Mucosa of rectum (tissue), 2 donors: ENCODE data around the gene FAM161B.
"Not testable (repeated sequence)": the region's sequence is repeated elsewhere in the genome, so short reads cannot be mapped to it uniquely, and the experiment has no call there.

Experiments used
- H3K27ac ChIP-seq, 2 donors: one replicate each; pipeline ENCODE4 v1.7.0; 2013; ENCODE audit warnings: inconsistent platforms in 2 of 2, low read depth in 2 of 2, low read length in 2 of 2
- H3K27me3 ChIP-seq, 2 donors: one replicate each; pipeline ENCODE4 v1.7.0; 2013; ENCODE audit warnings: low read length in 2 of 2; ENCODE audit not compliant: control insufficient read depth in 2 of 2, insufficient read depth in 2 of 2
- H3K36me3 ChIP-seq, 2 donors: one replicate each; pipeline ENCODE4 v1.7.0; 2013; ENCODE audit warnings: low read length in 2 of 2; ENCODE audit not compliant: control insufficient read depth in 2 of 2, insufficient read depth in 2 of 2
- H3K4me1 ChIP-seq, 2 donors: one replicate each; pipeline ENCODE4 v1.7.0; 2013; ENCODE audit warnings: low read length in 2 of 2, mild to moderate bottlenecking in 1 of 2; ENCODE audit not compliant: control insufficient read depth in 2 of 2, insufficient read depth in 2 of 2
- H3K4me3 ChIP-seq, 2 donors: one replicate each; pipeline ENCODE4 v1.7.0; 2013; ENCODE audit warnings: low read length in 2 of 2
- H3K9ac ChIP-seq, 2 donors: one replicate each; pipeline ENCODE4 v1.7.0; 2013; ENCODE audit warnings: low read length in 2 of 2, low read depth in 1 of 2, mild to moderate bottlenecking in 1 of 2
- H3K9me3 ChIP-seq, 2 donors: one replicate each; pipeline ENCODE4 v1.7.0; 2013; ENCODE audit warnings: low read length in 2 of 2; ENCODE audit not compliant: control insufficient read depth in 2 of 2
- donor health status: healthy.
- donor health status: Normal muscosa, but diverticular disease.

The FAM161B gene

GRCh38 chr14:73913256-73913655, 36.6 kb downstream of the FAM161B start:
- H3K9ac ChIP-seq, result no peak overlapping the region
- no peaks in the 10 kb centered on the region for H3K27me3 ChIP-seq
- H3K4me3 ChIP-seq, result no peak overlapping the region
- no peak overlapping the region for H3K27ac ChIP-seq
- no peaks in the 10 kb centered on the region for H3K9me3 ChIP-seq
- H3K4me1 ChIP-seq, result no peaks in the 10 kb centered on the region
- peaks cover 34 to 59% of the 10 kb centered on the region in 2 donors for H3K36me3 ChIP-seq

DNA sequence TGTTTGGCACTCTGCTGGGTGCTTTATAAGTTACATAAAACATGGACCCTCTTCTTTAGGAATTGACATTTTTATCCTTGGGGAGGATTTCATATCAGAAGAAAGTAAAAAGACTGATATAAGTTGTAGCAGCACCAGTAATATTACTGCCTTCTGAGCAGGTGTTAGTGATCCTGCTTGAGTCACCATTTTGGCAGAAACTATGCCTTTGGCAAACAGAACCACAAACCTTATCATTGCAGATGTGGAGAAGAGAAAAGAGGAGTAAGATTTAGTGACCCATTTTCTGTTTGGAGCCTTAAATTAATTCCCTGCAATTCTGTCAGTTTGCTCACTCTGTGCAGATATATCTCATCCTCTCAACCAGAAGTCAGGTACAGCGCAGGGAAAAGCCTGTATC, 40.2 kb downstream of the FAM161B start:
- Histone ChIP-seq H3K36me3 (peaks cover 48 to 77% of the 10 kb centered on the region in 2 donors), H3K4me3 (no peak overlapping the region), H3K27me3 (no peaks in the 10 kb centered on the region), H3K4me1 (no peaks in the 10 kb centered on the region), H3K27ac (no peak overlapping the region), H3K9ac (no peak overlapping the region), H3K9me3 (no peaks in the 10 kb centered on the region)

GRCh38 chr14:73903028-73903427, 46.9 kb downstream of the FAM161B start:
- no peaks in the 10 kb centered on the region for H3K9me3 ChIP-seq
- peaks cover 48 to 60% of the 10 kb centered on the region in 2 donors for H3K36me3 ChIP-seq
- no peak overlapping the region for H3K9ac ChIP-seq
- H3K4me3 ChIP-seq, result no peak overlapping the region
- no peaks in the 10 kb centered on the region for H3K27me3 ChIP-seq
- no peak overlapping the region for H3K27ac ChIP-seq
- no peaks in the 10 kb centered on the region for H3K4me1 ChIP-seq

- H3K9me3 ChIP-seq, result no peaks in the 10 kb centered on the region
Observed at GRCh38 chr14:73896521-73896920, 53.4 kb downstream of the FAM161B start.

GRCh38 chr14:73895939-73896338, 54.0 kb downstream of the FAM161B start:
- no peaks in the 10 kb centered on the region for H3K9me3 ChIP-seq
- H3K36me3 ChIP-seq, result peaks cover 62 to 64% of the 10 kb centered on the region in 2 donors
- no peak overlapping the region for H3K9ac ChIP-seq
- no peaks in the 10 kb centered on the region for H3K4me1 ChIP-seq
- H3K4me3 ChIP-seq, result no peak overlapping the region
- H3K27ac ChIP-seq, result no peak overlapping the region
- H3K27me3 ChIP-seq, result no peaks in the 10 kb centered on the region

More at GRCh38 chr14:73896521-73896920, 53.4 kb downstream of the FAM161B start:
- H3K4me3 ChIP-seq, result no peak overlapping the region
- H3K9ac ChIP-seq, result no peak overlapping the region
- H3K4me1 ChIP-seq, result no peaks in the 10 kb centered on the region
- H3K27ac ChIP-seq, result no peak overlapping the region
- H3K36me3 ChIP-seq, result peaks cover 62 to 64% of the 10 kb centered on the region in 2 donors
- no peaks in the 10 kb centered on the region for H3K27me3 ChIP-seq

DNA sequence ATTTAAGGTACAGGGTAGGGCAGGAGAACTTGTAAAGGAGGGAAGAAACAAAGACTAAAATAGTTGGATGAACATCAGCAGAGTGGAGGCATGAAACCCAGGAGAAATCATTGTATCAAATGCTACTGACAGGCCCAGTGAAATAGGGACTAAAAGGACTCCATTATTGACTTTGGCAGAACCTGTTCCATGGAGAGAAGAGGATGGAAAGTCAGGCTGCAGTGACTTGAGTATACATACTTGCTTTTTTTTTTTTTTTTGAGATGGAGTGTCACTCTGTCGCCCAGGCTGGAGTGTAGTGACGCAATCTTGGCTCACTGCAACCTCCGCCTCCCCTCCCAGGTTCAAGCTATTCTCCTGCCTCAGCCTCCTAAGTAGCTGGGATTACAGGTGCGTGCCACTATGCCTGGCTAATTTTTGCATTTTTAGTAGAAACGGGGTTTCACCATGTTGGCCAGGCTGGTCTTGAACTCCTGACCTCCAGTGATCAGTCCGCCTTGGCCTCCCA, 55.7 kb downstream of the FAM161B start:
- H3K9me3 ChIP-seq, H3K27me3 ChIP-seq, H3K4me3 ChIP-seq, H3K4me1 ChIP-seq, H3K9ac ChIP-seq, H3K27ac ChIP-seq: not testable (repeated sequence)
- peaks cover 51 to 59% of the 10 kb centered on the region in 2 donors for H3K36me3 ChIP-seq

DNA sequence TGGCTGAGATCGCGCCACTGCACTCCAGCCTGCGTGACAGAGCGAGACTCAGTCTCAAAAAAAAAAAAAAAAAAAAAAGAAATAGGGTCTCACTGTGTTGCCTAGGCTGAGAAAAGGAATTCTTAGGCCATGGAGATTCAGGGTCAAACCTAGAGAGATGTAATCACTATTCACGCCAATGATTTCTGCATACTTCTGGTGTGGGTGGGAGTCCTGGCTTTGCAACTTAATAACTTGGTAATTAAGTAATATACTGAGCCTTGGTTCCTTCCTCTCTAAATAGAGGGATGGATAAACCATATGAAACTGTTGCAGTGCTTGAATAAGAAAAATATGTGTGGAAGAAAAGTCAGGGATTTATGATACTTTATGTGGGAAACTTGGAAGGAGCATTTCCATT, 60.5 kb downstream of the FAM161B start:
- H3K27ac ChIP-seq, result no peak overlapping the region
- H3K36me3 ChIP-seq, result peaks cover 18 to 19% of the 10 kb centered on the region in 2 donors
- H3K4me1 ChIP-seq, result peaks cover 14 to 19% of the 10 kb centered on the region in 2 donors
- no peak overlapping the region for H3K4me3 ChIP-seq
- no peak overlapping the region for H3K9ac ChIP-seq
- H3K9me3 ChIP-seq, result no peaks in the 10 kb centered on the region
- H3K27me3 ChIP-seq, result no peaks in the 10 kb centered on the region

DNA sequence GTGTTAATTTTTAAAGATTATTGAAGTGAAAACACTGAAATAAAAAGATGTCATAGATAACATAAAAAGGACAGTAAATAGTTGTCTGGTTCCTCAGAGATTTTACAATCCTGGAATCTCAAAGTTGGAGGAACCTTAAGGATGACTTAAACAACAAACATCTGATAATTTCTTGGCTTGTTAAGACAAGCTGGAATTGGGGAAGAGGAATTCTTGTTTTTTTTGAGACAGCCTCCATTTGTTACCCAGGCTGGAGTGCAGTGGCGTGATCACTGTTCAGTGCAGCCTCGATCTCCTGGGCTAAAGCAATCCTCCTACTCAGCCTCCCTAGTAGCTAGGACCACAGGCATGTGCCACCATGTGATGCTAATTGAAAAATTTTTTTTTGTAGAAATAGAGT, 60.9 kb downstream of the FAM161B start:
- Histone ChIP-seq H3K4me3 (no peak overlapping the region), H3K9ac (no peak overlapping the region), H3K27me3 (no peaks in the 10 kb centered on the region), H3K4me1 (peaks cover 14 to 19% of the 10 kb centered on the region in 2 donors), H3K36me3 (peaks cover 14 to 15% of the 10 kb centered on the region in 2 donors), H3K9me3 (no peaks in the 10 kb centered on the region), H3K27ac (no peak overlapping the region)

DNA sequence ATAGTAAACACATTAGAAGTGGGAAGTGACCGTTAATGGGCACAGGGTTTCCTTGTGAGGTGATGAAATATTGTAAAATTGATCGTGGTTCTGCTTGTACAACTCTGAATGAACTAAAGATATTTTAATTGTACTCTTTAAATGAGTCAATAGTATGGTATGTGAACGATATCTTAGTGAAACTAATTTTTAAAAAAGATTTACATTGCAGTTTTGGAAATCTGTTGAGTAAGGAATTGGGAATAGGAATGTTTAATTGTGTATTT, 61.5 kb downstream of the FAM161B start:
- Histone ChIP-seq H3K4me3 (peak overlapping the region in 1 of 2 donors; percentile 96), H3K4me1 (peaks cover 14 to 19% of the 10 kb centered on the region in 2 donors), H3K27me3 (no peaks in the 10 kb centered on the region), H3K9me3 (no peaks in the 10 kb centered on the region), H3K36me3 (peaks cover 9 to 10% of the 10 kb centered on the region in 2 donors), H3K9ac (no peak overlapping the region), H3K27ac (no peak overlapping the region)

- Histone ChIP-seq H3K27ac (no peak overlapping the region), H3K9ac (peak overlapping the region; percentile 78 to 97), H3K4me3 (peak overlapping the region; percentile 68 to 96), H3K27me3 (no peaks in the 10 kb centered on the region), H3K4me1 (peaks cover 14 to 19% of the 10 kb centered on the region in 2 donors), H3K36me3 (peaks cover 4 to 6% of the 10 kb centered on the region in 2 donors), H3K9me3 (no peaks in the 10 kb centered on the region)
Observed at GRCh38 chr14:73887694-73888459, 62.0 kb downstream of the FAM161B start.
